Islet of Langerhans (tissue), 1 donor: ENCODE results near the gene ALOX5.

Experiments used
- FAIRE-seq: peaks from one replicate; lab custom pipeline; 2011; peaks lifted over from hg19 to GRCh38; lab: Jason Lieb, UNC

Gene ALOX5

DNA sequence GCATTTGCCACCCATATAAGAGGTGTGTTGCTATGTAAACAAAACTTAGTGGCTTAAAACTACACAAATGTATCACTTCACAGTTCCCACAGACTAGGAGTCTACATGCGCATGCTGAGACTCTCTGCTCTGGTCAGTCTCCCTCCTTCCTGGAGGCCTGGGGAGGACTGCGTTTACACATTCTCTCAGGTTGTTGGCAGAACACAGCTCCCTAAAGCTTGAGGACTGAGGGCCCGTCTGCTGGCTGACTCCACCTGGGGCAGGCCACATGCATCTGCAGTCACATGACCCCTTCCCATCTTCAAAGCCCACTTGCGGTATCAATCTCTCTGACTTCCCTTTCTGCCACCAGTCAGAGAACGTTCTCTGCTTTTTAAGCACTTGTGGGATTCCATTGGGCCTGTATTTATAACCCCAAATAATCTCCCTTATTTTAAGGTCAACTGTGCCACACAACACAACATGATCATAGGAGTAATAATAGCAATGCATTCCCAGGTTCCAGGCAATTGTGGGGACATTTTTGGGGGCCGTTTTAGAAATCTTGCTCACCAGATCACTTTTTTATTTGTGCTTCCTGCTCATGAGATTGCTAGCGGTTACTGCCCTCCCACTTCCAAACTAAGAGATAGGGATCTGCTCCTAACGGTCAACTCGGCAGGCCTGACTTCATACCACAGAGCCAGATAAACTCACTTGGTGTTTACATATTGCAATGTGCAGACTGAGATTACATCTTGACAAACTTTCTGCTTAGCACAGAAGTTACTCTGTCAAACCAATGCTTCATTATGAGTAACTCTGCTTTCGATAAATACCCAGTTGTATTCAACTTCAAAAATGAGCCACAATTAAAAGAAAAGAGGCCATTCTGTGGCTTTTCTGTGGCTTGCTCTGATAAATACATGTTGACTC is 96.3 kb downstream of the ALOX5 start:
- no peak for FAIRE-seq

- no peak for FAIRE-seq
Measured at GRCh38 chr10:45471059-45471458, 97.0 kb downstream of the ALOX5 start.

DNA sequence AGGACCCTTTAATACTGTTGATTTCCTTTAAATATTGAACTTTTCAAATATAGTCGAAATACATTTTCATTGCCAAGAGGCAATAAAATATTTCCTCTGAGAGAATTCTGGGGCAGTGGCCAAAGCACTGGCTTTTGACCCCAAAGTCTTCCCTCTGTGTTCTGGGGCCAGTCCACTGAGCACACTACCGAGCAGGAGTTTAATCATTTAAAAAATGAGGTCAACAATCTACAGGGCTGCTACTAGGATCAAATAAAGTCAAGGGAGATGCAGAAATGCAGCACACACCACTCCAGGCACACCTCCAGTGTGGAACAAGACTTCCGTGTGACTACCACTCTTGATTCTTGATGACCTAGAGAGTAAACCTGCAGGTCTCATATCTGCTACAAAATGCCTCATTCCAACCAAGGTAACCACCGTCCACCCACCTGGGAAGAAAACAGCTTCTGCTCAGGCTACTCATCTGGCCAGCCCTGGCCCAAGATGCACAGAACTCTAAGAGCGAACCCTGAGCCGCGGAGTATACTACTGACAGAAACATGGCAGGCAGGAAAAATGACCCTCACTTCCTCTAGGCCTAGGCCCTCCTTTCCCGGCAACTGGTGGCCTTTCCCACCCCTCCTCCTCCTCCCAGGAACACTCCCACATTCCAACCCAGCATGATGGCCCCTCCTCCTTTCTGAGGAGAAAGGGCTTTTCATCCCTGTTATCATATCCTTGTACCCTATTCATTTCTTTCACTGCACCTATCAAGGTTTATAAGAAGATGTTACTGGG is 97.7 kb downstream of the ALOX5 start:
- no peak for FAIRE-seq

- no peak for FAIRE-seq
Measured at GRCh38 chr10:45473126-45473525, 99.1 kb downstream of the ALOX5 start.

- no peak for FAIRE-seq
Measured at GRCh38 chr10:45476559-45476958, 102.5 kb downstream of the ALOX5 start.

DNA sequence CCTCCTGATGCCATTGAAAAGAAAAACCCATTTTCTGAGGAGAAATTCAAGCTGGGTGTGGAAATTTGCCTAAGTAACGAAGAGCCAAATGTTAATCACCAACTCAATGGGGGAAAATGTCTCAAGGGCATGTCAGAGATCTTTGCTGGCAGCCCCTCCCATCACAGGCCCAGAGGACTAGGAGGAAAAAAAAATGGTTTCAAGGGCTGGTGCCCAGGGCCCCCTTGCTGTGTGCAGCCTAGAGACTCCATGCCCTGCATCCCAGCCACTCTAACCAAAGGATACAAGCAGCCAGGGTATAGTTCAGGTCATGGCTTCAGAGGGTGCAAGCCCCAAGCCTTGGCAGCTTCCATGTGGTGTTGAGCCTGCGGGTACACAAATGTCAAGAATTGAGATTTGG is 106.3 kb downstream of the ALOX5 start:
- FAIRE-seq: no peak

GRCh38 chr10:45481100-45481499 is 107.1 kb downstream of the ALOX5 start:
- FAIRE-seq: peak; percentile 49

GRCh38 chr10:45483002-45483401 is 109.0 kb downstream of the ALOX5 start:
- no peak for FAIRE-seq

- no peak for FAIRE-seq
Measured at GRCh38 chr10:45487735-45488134, 113.7 kb downstream of the ALOX5 start.

DNA sequence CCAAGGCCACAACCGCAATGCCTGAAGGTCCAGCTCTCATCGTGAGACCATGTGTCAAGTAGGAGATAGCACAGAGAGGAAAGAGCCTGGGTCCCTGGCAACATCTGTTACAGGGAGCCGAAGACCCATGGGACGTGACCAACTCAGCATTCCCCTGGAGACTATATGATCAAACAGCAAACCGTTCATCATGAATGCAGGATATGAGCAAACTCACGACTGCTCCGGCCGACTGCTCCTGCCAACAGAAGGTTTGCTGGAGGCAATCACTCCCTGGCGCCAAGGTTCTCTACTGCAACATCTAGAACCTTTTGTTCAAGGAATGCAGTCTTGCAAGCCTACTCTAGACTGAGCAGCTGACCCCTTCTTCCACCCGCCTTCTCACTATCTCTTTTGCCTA is 114.3 kb downstream of the ALOX5 start:
- FAIRE-seq: no peak

GRCh38 chr10:45490277-45490676 is 116.3 kb downstream of the ALOX5 start:
- FAIRE-seq: no peak

DNA sequence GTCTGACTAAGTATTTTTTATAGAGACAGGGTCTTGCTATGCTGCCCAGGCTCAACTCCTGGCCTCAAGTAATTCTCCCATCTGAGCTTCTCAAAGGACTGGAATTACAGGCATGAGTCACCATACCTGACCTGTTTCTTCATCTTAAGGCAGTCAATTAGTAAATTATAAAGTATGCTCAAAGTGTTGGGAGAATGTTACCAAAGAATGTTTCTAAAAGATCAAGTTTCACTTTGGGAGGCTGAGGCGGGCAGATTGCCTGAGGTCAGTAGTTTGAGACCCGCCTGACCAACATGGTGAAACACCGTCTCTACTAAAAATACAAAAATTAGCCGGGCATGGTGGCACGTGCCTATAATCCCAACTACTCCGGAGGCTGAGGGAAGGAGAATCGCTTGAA is 117.0 kb downstream of the ALOX5 start:
- no peak for FAIRE-seq
